Activated CD4-positive, alpha-beta T cell treated with anti-CD3 and anti-CD28 coated beads, Interleukin-2, amount 50 U/mL, for 48 hours (primary cell): ENCODE results near the gene CASP10.

ENCODE experiments used
- DNase-seq, 2 experiments: peaks; one replicate each; pipeline ENCODE4 v3.0.0-alpha.2; 2020

The CASP10 gene

GRCh38 chr2:201200345-201200744 lies 17.4 kb downstream of the CASP10 start:
- no peak for DNase-seq

- DNase-seq: no peak
These were observed 18.4 kb downstream of the CASP10 start for GRCh38 chr2:201201371-201201770.

GRCh38 chr2:201203916-201204654 lies 21.1 kb downstream of the CASP10 start:
- no peak for DNase-seq

DNA sequence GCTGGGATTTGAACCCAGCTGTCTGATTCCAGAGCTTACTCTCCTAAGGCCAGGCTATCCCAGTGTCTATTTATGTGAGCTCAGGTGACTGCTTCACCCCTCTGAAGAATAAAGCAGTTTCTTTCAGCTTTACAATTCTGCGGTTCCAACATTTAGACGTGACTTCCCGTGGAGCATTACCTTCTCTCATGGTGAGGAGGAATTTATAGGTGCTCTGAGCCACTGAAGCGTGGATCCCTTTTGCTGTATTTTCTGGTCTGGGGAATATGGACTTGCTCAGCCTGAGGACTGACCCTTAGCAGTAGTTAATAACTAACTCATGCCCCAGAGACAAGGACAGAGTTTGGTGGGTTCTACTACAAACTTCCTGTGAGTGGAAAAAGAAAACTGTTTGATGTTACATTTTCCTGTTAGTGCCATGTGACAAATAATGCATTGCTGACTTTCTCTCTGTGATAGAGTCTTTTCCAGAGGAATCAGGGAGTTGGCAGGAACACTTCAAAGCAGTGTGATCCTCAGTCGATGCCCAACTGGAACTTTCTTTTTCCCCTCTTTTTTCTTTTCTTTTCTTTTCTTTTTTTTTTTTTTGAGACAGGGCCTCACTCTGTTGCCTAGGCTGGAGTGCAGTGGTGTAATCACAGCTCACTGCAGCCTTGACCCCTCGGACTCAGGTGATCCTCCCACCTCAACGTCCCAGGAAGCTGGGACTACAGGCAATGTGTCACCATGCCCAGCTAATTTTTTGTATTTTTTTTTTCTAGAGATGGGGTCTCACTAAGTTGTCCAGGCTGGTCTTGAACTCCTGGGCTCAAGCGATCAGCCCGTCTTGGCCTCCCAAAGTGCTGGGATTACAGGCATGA lies 21.9 kb downstream of the CASP10 start:
- DNase-seq: no peak

DNA sequence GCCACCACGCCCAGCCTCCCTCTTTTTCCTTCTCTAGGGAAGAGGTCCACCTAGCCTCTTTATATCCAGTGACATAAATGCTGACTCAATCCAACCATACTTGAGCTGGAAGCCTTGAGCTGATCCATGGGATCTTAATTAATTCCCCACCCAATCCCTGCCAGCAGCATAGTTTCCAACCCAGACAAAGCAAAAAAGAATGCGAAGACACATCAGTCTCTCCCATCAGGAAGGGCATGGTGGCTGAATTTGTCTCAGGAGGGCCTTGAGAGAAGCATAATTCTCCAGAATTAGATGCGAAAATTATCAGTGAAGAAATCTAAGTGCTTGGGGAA lies 22.5 kb downstream of the CASP10 start:
- no peak for DNase-seq

GRCh38 chr2:201208563-201209252 lies 25.8 kb downstream of the CASP10 start:
- no peak for DNase-seq

DNA sequence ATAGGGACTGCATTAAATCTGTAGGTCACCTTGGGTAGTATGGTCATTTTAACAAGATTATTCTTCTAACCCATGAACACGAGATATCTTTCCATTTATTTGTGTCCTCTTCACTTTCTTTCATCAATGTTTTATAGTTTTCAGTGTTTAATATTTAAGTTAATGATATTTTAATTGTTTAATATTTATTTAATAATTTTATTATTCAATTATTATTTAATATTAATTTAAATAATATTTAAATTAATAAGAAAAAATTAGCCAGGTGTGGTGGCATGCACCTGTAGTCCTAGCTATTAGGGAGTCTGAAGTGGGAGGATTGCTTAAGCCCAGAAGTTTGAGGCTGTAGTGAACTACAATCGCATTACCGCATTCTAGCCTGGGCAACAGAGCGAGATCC lies 33.0 kb downstream of the CASP10 start:
- DNase-seq: no peak

DNA sequence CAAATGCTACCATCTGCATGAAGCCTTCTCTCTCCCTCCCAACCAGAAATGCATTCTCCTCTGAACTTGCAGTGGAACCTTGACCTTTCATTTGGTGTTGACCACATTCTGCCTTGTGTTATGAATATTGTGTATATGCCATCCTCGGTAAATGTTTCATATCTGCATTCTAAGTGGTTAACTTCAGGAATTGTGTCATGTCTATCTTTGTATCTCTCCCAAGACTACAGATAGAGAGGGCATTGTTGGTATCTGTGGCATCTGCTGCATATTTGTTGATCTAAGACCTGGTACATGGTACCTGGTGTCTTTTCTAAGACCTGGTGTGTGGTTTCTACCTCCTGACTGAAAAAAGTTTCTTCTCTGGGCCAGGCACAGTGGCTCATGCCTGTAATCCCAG lies 34.0 kb downstream of the CASP10 start:
- DNase-seq: no peak

- no peak for DNase-seq
These were observed 35.8 kb downstream of the CASP10 start for GRCh38 chr2:201218780-201219179.

DNA sequence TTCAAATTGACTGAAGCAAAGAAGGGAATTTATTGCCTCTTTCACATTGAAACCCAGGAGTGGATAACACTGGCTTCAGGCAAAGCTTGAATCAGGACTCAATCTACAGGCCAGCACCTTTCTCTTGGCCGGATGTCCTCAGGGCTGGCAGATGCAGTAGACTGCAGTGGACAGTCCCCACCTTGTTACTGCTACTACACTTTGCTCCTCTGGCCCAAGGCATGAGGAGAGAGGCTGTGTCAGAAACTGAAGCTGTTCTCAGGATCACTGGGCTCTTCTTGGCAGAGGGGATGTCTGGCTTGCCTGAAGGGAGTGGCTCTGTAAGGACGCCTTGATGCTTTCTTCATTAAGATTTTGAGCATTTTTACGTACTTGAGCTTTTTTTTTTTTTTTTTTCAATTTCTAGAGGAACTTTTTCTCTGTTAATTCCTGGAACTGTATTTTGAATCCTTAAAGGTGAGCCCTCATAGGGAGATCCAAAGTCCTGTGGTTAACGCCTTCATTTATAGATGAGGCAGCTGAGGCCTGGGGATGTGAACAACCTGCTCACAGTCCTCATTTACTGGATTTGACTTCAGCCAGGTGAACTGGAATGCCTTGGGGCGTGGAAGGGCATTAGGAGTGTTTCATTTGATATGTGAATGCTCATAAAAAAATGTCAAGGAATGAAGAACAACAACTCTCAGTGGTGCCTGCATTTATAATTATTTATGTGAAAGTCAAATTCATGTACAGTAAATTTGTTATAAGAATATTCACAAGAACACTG lies 36.6 kb downstream of the CASP10 start:
- no peak for DNase-seq

DNA sequence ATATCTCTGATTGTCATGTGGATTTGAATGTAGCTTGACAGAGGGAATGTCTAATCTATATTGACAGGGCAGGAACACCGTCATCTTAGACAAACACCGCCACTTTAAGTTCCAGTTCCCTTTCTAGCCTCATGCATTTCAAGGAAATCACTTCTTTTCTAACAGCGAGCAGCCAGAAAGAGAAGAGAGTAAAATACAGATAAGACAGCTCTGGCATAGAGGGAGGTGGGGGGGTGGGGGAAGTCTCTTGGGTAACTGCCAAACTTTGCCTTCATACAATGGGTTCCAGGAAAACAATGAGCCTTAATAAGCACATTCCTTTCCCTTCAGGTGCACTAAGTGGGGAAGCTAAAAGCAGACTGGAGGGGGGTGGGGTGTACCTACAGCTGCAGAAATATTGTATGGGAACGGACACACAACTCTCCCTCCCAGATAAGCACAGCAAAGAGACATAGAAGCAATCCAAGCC lies 37.2 kb downstream of the CASP10 start:
- DNase-seq: no peak

DNA sequence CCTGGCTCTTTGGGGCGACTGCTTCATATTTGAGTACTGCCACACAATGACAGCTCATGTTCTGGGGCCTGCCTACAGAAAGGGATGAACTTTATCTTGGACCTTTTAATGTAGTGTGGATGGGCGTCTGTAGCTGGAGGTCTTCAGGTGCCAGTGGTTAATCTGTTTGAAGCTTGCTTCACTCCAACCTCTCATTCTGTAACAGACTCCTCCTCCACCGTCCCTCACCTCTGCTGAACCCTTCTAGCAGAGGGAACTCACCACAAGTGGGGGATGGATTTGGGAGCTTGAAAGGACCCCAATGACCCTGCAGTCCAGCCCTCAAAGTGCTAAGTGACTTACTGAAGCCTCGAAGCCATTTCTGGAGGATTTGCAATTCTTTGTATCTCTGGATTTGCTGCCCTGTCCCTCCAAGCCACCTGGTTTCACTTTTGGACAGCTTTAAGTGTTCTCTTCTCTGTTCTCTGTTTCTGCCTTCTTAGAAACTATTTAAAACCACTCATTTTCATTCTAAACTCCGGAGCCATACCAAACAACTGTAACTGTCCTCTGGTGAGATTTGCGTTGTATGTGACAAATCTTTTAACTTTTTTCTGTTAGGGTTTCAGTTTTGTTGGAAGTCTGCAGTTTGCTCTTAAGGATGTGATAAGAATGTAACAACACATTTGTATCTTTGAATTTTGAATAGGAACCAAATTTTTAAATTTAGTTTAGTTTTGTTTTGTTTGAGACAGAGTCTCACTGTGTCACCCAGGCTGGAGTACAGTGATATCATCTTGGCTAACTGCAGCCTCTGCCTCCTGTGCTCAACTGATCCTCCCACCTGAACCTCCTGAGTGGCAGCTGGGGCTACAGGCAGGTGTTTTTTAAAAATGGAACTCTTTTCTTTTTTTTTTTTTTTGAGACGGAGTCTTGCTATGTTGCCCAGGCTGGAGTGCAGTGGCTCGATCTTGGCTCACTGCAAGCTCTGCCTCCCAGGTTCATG lies 40.4 kb downstream of the CASP10 start:
- DNase-seq: no peak

GRCh38 chr2:201228271-201228911 lies 45.5 kb downstream of the CASP10 start:
- no peak for DNase-seq

DNA sequence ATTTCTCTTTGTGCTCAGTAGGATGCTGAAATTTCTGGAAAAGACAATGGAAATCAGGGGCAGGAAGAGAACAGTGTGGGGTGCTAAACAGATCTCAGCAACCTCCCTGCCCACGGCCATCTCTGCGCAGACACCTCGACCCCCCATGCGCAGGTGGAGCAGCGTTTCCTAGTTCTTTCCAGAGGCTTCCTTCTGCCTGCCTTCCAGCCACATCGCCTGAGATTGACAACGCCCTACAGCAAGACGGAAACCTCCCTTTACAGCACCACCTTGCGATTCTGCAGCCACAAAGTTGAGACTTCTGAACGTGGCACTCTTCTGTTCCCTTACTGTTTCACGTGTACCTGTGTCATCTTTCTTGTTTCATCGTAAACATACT lies 46.0 kb downstream of the CASP10 start:
- DNase-seq: no peak

DNA sequence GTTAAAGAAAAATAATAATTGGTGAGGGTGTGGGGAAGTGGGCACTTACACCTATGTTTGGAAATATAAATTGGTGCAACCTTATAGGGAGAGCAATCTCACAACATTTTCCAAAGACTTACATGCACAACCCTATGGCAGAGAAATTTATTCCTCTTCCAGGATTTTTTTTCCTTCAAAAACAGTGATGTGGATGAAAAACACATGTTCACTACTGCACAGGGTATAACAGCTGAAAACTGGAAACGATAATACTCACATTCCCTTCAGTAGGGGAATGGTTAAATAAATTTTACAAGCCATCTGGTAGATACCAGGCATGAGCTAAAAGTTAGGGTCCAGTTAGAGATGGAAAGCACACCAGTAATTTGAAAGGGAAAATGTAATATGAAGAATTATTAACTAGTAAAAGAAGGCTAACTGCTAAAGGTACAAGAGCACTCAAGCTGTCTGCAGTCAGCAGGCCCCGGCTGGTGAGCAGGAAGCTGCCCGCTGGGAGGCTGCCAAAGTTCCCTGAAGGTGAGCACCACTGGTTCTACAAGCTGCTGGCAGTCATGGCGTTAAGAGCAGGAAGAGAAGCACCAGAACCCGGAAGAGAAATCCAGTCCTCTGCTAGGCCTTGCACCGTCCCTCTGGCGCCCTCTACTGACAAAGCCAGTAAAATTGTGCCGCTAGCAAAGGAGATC lies 49.0 kb downstream of the CASP10 start:
- DNase-seq: peak; percentile 91 to 95

DNA sequence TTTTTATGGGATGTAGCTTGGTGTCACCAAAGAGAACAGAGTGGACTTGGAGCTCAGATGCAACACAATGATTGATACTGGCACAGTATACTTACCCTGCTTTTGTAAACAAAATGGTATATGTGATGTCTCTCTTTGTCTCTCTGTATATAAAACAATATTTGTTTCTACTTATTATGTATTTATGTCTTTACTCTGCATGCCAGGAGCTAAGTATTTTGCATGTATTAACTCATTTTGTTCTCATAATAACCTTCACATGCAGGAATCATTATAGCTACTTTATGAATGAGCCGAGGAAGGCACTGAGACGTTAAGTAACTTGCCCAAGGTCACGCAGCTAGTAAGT lies 49.5 kb downstream of the CASP10 start:
- DNase-seq: no peak

- DNase-seq: peak; percentile 90 to 94
These were observed 50.4 kb downstream of the CASP10 start for GRCh38 chr2:201233192-201233811.

DNA sequence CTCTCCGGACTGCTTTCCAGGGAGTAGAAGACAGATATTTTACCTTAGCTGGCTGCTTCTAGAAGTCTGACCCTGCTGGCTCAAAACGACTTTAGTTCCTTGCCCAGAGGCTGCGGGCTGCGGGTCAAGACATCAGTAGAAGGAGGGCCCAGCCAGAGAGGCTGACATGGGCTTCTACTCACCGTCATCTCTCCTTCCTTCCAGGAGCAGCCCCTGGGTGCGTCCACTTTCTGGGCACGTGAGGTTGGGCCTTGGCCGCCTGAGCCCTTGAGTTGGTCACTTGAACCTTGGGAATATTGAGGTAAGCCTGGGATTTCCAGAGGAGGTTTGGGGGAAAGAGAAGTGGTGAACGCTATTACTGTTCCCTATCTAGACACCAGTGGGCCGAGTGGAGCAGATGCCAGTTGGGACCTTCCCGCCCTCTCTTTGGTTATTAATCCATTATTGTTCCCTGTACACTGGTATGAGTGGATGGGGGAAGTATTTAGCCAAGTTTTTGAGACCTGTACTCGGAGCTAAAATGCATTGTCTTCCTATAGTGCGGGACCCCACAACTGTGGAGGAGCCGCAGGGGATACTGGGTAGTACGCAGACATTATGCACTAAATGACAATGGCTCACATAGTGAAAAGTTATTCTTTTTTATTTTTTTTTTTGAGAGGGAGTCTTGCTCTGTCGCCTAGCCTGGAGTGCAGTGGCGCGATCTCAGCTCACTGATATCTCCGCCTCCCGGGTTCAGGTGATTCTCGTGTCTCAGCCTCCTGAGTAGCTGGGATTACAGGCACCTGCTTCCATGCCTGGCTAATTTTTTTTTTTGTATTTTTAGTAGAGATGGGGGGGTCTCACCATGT lies 51.1 kb downstream of the CASP10 start:
- peak; percentile 32 to 41 for DNase-seq

- DNase-seq: no peak
These were observed 51.8 kb downstream of the CASP10 start for GRCh38 chr2:201234663-201235135.
